HuH-7 (cell line): ENCODE measurements around the gene ZNF598.
A peak's percentile ranks its signal among the peaks of the same experiment; 100 is the strongest.
"Not testable (repeated sequence)": the region's sequence is repeated elsewhere in the genome, so short reads cannot be mapped to it uniquely, and the experiment has no call there.

ENCODE experiments used
- DNase-seq: peaks from one replicate; pipeline ENCODE4 v3.0.0; 2011; ENCODE audit warnings: low spot score

The ZNF598 gene

DNA sequence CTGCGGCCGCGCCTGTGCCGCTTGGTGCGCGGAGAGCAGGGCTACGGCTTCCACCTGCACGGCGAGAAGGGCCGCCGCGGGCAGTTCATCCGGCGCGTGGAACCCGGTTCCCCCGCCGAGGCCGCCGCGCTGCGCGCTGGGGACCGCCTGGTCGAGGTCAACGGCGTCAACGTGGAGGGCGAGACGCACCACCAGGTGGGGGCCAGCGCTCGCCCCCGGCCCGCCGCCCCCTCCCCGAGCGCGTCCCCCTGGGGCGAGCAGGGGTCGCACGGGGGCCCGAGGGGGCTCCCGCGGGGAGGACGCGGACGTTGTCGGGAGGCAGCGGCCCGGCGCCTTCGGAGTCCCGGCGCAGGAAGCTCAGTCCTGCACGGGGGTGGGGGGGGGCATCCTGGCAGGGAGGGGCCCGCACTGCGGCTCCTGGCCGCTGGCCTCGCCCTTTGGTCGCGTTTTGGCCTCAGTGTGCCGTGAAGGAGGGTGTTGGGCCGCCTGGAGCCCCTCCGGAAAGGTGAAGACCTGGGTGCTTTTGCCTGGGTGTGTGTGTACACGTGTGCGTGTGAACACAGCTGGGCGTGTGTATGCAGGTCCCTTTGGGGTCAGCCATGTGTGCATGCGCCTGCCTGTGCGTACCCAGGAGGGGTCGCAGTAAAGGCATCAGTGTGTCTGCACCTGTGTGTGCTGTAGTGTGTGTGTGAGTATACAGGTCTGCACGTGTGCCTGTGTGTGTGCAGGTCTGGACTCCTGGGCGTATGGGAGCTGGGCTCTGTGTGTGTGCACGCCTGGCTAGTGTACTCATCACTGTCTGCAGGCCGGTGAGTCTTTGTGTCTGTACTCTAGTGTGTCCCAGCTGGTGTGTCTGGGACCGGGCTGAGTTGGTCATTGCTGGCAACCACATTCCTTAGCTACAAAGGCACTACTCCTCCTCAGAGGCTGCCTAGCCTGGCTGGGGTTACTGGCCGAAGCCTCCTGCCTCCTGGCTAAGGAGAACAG, 17.7 kb upstream of the ZNF598 start:
- no peak for DNase-seq

DNA sequence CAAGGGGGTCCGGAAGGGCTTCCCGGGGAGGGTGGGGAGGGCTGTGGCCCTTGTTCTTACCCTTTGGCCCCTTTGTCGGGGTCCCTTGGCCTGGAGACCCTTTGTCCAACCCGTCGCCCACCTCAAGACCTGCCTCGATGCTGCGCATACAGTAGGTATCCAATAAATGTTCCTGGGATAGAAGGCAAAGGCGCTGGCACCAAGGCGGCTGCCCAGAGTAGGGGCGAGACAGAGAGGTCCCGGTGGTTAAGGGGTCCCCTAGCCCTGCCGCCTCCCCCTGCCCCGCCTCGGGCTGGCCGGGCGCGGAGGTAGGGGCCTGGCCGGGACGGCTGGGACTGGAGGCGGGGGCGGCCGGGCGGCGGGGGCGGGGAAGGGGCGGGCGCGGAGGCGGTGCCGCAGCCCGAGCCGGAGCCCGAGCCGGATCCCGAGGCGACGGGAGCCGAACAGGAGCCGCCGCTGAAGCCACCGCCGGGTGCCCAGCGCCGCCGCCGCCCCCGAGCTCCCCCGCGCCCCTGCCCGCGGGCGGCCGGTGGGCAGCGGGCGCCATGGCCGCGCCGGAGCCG, 16.9 kb upstream of the ZNF598 start, which contains the start of gene NHERF2:
TSS of gene NHERF2 (plus strand) at position 442 of the 563 bp plus-strand sequence. CDS start at position 546, 104 bp downstream.
- peak; percentile 79 for DNase-seq

GRCh38 chr16:2025878-2026460, 16.3 kb upstream of the ZNF598 start:
- no peak for DNase-seq

DNA sequence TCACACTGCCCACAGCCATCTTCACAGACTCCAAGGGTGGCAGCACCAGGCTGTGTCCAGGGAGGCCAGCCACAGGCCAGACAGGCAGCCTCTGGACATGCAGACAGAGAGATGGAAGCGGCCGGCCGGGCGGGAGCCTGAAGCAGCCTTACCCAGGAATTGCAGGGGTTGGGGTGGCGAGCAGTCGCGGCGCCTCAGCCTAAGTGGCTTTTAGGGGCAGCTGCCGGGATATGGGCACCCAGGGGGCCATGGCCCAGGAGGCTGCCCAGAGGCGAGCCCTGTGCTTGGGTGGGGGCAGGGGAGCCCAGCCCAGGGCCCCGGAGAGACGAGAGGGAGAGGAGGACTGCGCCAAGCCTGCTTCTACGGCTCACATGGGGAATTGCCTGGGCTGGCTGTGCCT, 15.6 kb upstream of the ZNF598 start:
- DNase-seq: no peak

DNA sequence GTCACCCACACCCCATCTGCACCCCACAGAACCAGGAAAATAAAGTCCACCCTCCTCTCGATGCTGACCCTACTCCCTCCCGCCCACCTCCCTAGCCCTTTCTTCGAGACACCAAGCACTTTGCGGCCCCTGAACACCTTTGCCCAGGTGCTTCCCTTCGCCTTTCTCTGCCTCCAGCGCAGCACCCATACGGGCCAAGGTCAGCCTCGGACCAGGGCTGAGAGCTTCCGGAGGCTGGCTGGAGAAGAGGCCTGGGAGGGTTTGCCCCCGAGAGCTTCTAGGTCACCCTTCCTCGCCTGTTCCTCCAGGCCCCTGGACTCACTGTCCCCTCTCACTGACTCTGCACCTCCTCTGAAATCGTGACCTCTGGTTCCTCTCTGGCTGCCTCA, 14.4 kb upstream of the ZNF598 start:
- no peak for DNase-seq

GRCh38 chr16:2023092-2024031, 13.7 kb upstream of the ZNF598 start:
- peak; percentile 93 for DNase-seq

DNA sequence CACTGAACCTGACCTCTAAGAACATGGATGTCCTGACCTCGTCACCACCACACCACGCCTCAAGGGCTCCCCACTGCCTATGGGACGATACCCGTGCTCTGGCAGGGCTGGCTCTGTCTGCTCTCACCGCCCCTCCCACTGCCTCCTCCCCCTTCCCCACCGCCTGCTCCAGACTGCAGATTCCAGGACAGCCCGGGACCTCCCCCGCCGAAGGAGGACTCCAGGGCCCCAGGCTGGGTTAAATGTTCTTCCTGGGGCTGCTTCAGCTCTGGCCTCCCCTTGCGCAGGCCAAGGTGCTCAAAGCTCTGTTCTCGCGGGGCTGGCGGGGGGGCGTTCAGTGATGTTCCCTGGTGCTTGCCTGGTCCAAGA, 13.1 kb upstream of the ZNF598 start:
- peak; percentile 88 for DNase-seq

- no peak for DNase-seq
Measured at GRCh38 chr16:2019921-2020831, 10.6 kb upstream of the ZNF598 start.

GRCh38 chr16:2019518-2019920, 9.9 kb upstream of the ZNF598 start, which contains the start of gene NPW:
NPW (plus strand) TSS chr16:2019785.
- peak; percentile 69 for DNase-seq

- DNase-seq: no peak
Measured at GRCh38 chr16:2016407-2016922, 6.8 kb upstream of the ZNF598 start.

DNA sequence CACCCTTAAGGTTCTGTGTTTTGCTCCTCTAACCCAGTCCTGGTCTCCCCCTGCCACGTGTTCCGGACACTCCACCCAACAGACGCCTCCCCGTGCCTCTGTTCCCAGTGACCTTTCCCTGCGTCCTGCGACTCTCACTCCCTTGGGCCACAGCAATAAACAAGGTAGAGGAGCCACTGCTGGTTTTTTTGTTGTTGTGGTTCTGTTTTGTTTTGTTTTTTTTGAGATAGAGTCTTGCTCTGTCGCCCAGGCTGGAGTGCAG, 6.3 kb upstream of the ZNF598 start:
- no peak for DNase-seq

- no peak for DNase-seq
Measured at GRCh38 chr16:2015117-2015946, 5.7 kb upstream of the ZNF598 start.

- DNase-seq: no peak
Measured at GRCh38 chr16:2013527-2013926, 3.9 kb upstream of the ZNF598 start.

DNA sequence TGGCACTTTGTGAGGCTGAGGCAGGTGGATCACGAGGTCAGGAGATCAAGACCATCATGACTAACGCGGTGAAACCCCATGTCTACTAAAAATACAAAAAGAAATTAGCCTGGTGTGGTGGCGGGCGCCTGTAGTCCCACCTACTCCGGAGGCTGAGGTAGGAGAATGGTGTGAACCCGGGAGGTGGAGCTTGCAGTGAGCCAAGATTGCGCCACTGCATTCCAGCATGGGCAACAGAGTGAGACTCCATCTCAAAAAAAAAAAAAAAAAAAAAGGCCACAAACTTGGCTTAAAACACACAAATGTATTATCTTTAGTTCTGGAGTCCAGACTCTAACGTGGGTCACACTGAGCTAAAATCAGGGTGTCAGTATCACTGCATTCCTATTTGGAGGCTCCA, 2.1 kb upstream of the ZNF598 start:
- not testable (repeated sequence) for DNase-seq

- no peak for DNase-seq
Measured at GRCh38 chr16:2009164-2009711, 383 bp downstream of the ZNF598 start.

- no peak for DNase-seq
Measured at GRCh38 chr16:2008631-2009163, 924 bp downstream of the ZNF598 start.

DNA sequence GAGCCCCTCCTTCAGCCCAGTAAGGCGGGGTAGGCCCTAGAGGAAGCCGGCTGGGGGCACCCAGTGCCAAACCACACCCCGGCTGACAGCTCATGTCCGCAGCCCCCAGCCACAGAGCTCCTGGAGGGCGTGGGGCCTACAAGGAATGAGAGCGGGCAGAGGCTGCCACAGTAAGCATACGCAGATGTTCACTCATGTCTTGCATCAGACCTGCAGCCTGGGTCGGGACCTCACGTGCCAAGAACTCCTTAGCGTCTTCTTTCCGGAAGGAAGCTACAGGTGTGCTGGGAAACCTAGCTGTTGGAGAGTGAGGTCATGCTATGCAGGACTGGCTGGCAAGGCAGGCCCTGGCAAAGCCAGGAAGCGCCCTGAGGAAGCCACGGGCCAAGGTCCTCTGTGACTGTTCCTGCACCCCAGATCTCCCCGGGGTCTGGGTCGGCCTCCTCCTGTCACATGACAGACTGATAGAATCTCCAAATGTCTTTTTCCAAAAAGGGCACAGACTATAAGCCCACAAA, 1.6 kb downstream of the ZNF598 start:
- no peak for DNase-seq

DNA sequence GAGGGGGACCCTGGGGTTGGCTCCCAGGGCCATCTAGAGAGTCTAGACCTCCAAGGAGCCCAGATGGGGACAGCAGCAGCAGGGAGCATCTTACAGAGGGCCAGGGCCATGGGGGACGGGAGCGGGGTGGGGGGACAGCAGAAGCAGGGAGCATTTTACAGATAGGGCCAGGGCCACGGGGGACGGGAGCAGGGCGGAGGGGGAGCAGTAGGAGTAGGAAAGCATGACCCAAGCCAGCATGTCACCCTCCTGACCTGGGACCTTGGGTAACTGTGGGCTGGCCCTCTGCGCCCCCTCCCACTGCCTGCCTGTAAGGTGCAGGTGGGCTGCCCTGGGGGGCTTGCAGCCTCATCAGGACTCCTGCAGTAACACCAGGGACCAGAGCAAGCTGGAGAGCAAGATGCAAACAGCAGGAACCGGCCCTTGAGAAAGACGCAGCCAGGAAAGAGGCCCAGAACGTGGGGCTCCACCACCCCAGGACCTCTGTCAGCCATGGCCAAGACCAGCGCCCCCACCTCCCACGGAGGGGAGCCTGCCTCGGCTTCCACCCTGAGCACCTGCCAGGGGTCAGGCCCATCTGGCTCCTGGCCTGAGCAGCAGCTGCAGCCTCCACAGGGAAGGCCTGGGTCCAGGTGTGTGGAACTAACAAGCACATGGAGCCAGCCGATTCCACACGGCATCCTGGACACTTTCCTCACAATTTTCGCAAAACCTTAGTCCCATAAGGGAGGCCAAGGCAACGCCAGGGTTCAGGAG, 2.4 kb downstream of the ZNF598 start:
- no peak for DNase-seq
